T1000 (cell line): ENCODE measurements around the gene SHISA7.

ENCODE experiments used
- DNase-seq: peaks from one replicate; lab custom pipeline; 2025; ENCODE audit warnings: mixed read lengths; lab: John Stamatoyannopoulos, UW

The SHISA7 gene

GRCh38 chr19:55443045-55443823 lies at the start of gene SHISA7:
Gene SHISA7, minus strand, starts transcription at chr19:55443300. Its CDS starts 437 bp downstream, at chr19:55442863.
- DNase-seq, result no peak

- DNase-seq, result no peak
Measured at GRCh38 chr19:55492362-55492944, 49.4 kb upstream of the SHISA7 start.

GRCh38 chr19:55491546-55492360 lies 48.7 kb upstream of the SHISA7 start:
- DNase-seq, result no peak

GRCh38 chr19:55490478-55491432 lies 47.7 kb upstream of the SHISA7 start:
- DNase-seq, result no peak

GRCh38 chr19:55489711-55490477 lies 46.8 kb upstream of the SHISA7 start:
- no peak for DNase-seq

GRCh38 chr19:55488986-55489710 lies 46.0 kb upstream of the SHISA7 start:
- no peak for DNase-seq

GRCh38 chr19:55487924-55488687 lies 45.0 kb upstream of the SHISA7 start, which contains the start of gene SSC5D:
Gene SSC5D, plus strand, starts transcription at chr19:55488436. Its CDS starts 154 bp downstream, at chr19:55488590.
- no peak for DNase-seq

- DNase-seq, result peak; percentile 59
Measured at GRCh38 chr19:55486971-55487923, 44.1 kb upstream of the SHISA7 start.

GRCh38 chr19:55486043-55486970 lies 43.2 kb upstream of the SHISA7 start:
- no peak for DNase-seq

- no peak for DNase-seq
Measured at GRCh38 chr19:55485439-55486011, 42.4 kb upstream of the SHISA7 start.

- DNase-seq, result peak; percentile 76
Measured at GRCh38 chr19:55484593-55485438, 41.7 kb upstream of the SHISA7 start, which contains the start of gene NAT14. Gene NAT14, plus strand, starts transcription at chr19:55485188. Its CDS starts 521 bp downstream, at chr19:55485709.

GRCh38 chr19:55483706-55484592 lies 40.8 kb upstream of the SHISA7 start:
- DNase-seq, result no peak

- no peak for DNase-seq
Measured at GRCh38 chr19:55482967-55483705, 40.0 kb upstream of the SHISA7 start.
